HG03064 (cell line): ENCODE data around the gene PITPNB.

Experiments used
- ATAC-seq: cut with Tn5 transposase; IDR thresholded peaks from one replicate; pipeline ENCODE4 v1.9.1; 2021; ENCODE audit warnings: low read depth; ENCODE audit not compliant: unreplicated experiment

The PITPNB gene

DNA sequence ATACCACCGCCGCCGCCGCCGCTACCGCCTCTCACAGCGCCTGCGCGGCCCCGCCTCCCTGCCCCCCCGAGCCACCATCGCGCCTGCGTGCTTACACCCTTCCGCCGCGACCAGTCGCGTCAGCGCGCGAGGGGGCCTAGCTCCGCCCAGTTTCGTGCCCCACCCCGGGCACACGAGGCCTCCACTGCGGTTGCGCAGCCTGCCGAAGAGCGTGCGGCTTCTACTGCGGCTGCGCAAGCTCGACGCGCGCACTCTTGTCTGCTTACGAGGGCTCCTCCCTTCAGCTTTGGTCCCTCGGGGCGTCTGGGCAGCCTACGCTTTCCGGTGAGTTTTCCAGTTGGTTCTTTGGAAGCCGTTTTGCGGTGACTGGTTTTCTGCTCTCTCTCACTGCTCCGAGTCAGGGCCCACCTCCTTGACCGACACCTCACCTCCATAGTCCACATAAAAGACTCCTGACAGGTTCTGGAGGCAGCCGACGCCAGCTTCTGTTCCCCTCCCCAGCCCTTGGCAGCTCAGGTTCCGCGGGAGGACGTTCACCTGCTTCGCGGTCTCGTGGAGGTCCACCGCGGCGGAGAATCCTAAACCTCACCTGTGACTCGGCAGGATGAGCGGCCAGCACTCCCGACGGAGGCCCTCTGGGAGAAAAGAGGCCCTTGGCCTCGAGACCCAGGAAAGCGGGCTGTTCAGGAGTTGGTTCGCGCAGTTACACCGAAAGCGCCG, at the start of gene PITPNB:
PITPNB (minus strand) TSS at position 35 of the 720 bp plus-strand sequence. CDS start 65 bp downstream, outside the sequence.
- ATAC-seq: peak; percentile 60

DNA sequence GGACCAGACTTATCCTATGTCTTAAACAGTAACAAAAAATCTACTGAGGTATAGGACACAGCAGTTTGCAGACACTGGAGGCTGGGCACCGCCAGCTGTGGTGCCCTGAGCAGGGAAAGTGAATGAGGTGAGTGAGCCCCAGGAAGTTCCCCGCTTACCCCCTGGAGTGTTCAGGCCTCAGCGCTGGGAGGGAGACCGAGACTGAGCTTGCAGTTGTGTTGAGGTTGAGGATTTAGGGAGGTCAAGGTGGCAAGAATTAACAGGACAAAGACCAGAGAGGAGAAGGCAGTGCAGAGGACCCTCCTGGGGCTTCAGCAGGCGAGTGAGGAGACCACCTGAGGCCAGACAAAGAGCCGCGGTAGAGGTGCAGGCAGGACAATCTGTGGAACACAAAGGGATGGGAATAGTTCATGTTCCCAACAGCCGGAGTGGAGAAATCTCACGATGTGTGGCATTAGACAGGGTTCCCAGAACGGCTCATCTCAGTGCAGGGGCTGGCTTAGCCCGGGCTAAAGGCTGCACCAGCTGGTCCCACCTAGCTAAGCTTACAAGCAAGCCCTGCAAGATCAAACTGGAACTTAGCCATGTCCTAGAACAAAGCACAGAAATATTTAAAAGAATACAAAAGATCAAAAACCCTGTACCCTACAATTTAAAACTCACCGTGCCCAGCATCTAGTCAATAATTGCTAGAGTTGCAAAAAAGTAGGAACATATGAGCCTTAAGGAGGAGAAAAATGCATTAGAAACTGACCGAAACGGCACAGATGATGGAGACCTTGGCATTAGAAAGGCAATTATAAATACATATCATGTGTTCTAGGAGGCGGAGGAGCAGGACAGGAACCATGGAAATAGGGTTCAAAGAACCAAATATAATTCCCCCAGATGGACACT, 47.4 kb upstream of the PITPNB start:
- ATAC-seq: no peak

DNA sequence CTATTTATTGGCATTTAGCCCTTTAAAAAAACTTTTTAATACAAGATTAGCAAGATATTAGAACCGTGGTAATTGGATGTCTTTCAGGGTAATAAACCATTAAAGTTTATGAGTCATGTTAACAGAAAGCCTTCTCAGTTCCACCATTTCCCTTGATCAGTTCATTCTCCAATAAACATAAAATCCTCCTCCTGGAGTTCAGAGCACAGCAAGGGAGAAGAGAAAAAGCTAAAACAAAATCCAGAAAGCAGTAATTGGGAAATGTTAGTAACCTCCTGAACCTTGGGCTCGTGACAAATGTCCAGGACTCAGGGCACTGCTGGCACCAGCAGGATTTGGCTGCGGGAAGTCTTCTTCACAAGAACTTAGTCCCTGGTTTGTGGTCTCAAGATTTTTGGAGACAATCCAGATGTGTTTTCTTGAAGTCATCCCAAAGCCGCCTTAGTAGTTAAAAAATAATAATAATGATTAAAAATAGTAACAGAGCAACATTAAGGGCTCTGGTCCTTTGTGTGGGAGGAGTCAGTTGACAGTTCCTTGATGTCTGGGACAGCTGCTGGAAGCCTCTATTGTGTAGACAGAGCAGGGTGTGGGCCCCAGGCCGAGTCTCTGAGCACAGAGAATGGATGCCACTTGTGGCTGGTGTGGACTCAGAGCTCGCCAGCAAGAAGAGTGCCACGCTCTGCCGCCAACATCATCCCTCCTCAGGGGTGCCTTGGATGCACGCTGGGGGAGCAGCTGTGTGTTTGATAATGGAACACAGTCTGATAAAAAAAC, 43.4 kb upstream of the PITPNB start:
- ATAC-seq: no peak

DNA sequence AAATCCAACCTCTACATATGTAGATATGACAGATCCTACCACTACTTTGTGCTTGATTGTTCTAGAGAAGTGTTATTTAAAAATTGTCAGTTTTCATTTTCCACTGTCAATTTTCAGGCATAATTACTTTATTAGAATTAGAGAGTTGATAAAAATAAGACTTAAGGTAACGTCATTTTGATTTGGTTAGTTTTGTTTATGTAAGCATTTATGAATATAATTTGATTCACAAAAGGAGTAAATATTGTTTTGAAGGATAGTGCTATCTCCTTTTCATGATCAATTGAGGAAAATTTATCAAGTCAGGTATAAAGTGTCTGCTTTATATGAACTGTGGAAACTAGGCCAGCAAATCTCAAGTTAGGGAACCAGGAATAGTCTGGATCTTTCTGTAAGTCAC, 42.6 kb upstream of the PITPNB start:
- no peak for ATAC-seq

DNA sequence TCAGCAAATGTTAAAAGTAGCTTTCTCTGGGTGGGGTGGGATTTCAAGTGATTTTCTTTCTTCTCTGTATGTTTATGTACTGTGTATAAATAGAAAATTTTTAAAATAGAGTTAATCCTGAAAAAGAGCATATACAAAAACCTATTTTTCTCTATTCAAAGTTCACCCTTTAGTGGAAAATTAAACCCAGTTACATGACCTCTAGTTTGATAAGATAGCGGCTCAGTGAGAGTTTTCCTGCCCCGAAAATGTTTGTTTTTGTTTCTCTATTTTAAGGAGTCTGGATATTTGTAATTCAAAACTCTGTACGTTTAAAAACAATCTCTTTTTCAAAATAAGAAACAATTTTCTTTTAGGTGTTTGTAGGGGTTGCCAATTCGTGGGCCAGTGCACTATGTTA, 42.1 kb upstream of the PITPNB start:
- no peak for ATAC-seq

DNA sequence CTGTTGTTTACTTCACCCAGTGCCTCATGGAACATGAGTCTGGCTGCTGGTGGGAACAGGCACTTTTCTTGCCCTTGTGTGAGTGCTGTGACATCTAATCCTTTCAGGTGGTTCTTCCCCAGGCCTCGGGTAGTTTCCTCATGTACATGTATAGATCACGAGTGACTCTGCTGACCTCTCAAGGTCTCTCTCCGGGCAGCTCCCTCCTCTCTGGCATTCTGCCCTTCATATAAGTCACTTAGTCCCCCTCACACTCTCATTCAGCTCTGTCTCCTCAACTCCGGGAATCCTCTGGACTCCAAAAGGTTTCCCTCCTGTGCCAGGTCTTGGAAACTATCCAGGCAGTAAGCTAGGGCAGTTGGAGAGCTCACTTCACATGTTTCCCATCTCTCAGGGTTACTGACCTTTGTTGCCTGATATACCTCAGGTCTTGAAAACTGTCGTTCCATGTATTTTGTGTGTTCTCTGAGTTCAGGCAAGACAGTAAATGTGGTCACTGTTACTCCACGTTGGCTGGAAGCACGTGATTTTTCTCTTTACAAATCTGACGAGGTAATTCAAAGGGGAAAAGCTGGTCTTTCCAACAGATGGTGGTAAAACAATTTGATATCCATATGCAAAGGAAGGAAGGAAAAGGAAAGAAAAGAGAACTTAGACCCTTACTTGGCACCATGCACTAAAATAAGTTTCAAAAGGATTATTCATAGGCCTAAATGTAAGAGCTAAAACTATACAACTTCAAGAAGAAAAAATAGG, 40.5 kb upstream of the PITPNB start:
- ATAC-seq: no peak

DNA sequence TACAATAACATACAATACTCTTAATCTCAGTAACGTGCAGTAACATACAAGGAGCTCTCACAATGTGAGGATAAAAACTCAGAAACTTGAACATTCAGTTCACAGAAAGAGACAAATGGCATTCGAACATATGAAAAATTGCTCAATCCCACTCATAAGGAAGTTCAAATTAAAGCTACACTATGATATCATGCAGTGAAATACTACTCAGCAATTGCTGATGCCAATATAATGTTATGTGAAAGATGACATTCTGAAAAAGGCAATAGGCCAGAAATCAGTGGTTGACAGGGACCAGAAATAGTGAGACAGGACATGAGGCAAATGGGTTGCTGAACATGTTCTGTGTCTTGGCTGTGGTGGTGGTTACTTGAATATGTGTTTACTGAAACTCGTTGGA, 33.7 kb upstream of the PITPNB start:
- ATAC-seq: no peak

DNA sequence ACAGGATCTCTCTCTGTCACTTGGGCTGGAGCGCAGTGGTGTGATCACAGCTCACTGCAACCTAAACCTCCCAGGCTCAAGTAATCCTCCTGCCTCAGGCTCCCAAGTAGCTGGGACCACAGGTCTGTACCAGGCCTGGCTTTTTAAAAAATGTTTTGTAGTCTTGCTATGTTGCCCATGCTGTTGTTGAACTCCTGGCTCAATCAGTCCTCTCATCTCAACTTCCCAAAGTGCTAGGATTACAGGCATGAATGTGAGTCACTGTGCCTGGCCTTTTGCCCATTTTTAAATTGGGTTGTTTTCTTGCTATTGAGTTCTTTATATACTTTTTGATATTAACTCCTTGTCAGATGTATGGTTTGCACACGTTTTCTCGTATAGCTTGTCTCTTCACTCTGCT, 33.0 kb upstream of the PITPNB start:
- no peak for ATAC-seq

DNA sequence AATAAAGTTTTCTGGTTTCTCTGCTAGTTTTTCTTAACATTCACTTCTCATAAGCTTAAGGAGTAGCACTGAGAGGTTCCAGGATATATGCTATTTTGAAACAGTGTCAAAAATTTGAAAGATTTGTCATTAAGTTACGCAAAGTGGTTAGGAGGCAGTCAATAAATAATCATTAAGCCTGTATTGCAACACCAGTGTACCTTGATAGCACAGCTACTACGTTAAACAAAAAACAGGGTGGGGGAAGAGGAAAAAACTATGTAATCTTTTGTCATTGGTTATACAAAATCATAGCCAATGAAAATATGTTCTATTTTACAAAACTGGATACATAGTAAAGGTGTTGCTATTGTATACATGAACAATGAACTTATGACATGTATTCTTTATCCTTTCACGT, 30.4 kb upstream of the PITPNB start:
- ATAC-seq: no peak

DNA sequence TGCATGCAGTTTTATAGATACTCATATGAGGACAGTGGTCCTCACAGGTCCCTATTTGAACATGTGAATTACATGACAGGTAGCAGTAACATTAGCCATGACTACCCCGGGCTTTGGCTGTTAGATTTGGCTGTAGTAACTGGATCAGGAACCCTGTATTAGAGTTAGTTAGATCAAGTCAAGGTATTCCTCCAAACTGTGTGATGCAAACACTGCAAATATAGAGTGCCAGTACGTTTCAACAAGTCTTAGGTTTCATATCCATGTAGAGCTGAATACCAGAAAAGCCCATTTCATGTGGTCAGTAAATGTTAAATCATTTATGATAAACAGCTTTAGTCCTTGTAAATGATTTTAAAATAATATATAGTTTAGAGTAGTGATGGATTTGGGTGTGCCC, 29.5 kb upstream of the PITPNB start:
- ATAC-seq: no peak

DNA sequence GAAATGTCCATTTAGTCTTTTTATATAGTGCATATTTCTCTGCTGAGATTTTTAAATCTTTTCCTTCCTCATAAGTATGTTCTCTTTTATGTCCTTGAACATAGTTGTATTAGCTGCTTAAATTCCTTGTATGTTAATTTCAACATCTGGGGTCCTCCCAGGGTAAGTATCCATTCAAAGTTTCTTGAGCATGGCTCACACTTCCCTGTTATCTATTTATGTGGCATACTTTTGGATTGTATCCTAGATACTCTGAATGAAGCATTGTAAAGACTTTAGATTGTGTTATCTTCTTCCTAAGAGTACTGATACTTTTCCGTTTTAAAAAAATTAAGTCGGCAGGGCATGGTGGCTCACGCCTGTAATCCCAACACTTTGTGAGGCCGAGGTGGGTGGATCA, 28.4 kb upstream of the PITPNB start:
- no peak for ATAC-seq

DNA sequence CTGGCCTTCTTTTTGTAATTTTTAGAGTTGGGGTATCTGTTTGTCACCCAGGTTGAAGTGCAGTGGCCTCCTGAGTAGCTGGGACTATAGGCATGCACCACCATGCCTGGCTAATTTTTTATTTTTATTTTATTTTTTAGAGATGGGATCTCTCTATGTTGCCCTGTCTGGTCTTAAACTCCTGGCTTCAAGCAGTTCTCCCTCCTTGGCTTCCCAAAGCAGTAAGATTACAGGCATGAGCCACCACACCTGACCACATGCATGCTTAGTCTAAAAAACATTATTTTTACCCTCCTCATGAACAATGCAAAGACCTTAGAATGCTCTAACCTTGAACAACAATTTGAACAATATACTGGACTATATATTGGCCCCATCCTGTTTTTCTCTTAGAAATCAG, 22.1 kb upstream of the PITPNB start:
- no peak for ATAC-seq

DNA sequence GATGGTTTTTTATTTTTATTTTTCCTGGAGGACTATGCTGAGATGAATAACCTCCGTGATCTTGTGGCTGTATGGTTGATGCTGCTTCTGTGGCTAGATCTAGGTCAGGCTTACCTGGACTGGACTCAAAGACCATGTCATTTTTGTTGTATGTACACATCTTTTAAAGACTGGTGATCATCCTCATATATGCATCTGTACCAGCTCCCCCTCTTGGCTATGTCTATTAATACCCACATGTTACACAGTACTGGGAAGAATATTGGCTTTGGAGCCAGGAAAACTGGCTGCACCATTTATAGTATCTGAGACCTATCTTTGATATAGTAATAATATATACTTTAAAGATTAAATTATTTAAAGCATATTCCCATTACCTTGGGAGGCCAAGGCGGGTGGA, 18.4 kb upstream of the PITPNB start:
- no peak for ATAC-seq

DNA sequence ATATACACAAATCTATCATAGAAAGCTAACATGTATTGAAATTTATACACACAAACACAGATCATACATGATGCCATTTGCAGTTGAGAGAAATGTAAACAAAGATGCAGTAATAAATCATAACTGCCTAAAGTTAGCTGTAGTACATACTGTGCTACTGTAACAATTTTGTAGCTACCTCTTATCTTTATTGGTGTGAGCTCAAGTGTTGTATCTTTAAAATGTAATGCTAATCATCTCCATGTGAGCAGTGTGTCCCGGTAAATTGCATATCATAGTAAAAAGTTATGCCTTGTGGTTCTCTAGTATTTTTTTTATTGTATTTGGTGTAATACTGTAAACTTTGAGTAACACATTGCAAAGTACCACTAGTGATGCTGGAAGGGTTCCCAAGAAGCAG, 16.8 kb upstream of the PITPNB start:
- no peak for ATAC-seq

DNA sequence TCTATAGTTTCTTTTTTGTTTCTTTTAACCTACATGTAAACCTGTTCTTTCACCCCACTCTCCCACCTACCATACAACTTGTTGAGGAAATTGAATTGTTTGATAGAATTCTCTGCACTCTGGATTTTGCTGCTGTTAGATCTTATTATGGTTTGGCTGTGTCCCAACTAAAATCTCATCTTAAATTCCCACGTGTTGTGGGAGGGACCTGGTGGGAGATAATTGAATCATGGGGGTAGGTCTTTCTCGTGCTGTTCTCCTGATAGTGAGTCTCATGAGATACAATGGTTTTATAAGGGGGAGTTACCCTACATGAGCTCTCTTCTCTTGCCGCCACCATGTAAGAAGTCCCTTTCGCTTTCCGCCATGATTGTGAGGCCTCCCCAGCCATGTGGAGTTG, 15.0 kb upstream of the PITPNB start:
- ATAC-seq: no peak

DNA sequence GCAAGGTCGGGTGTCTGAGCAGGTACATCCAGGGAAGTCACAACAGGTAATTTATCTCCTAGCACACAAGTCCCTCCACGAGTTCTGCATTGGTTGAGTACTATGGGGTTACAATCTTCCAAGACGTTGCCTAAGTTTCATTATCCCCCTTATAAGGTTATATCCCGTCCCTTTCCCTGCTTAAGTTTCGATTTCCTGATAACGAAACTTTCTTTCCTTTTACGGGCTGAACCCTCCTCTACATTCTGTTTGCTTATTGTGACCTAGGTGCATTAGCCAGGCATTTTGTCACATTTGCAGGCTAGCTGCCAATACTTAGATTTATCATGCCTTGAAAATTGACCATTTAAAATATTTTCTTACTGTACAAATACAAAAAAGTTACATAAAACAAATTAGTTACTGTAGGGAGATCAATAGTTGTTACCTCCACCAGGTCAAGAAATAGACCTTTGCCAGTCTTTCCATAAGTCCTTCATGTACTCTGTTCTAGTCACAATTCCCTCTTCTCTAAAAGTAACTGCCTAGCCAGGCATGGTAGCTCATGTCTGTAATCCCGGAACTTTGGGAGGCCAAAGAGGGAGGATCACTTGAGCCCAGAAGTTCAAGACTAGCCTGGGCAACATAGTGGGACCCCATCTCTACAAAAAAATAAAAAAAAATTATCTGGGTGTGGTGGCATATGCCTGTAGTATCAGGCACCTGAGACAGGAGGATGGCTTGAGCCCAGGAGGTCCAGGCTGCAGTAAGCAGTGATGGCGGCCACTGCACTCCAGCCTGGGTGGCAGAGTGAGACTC, 14.3 kb upstream of the PITPNB start:
- no peak for ATAC-seq

DNA sequence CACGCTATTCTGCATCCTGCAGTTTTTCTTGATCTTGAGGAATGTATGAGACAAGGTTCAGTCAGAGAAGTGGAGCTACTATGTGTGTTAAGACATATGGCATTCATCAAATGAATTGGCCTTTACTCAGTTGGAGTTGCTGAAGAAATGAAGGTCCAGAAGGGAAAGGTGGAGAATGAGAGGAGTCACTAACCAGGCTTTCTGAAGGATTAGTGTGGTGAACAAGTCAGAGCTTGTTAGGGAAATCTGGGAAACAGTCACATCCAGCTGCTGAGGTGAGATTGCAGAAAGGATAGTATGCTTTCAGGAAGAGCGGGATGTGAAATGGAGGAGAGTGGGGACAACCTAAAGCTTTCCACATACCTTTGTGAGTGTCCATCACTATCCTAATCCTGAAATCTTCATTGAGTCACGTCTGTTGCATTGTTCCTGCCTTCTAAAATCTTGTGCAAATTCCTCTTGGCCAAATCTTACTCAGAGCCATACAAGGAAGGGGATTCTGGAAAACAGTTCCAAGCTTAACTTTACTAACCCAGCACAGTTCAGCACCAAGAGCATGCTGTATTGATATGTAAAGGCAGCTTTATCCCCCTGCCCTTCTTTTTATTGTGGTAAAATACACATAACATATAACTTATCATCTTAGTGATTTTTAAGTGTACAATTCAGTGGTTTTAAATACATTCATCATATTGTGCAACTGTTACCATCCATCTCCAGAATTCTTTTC, 11.4 kb upstream of the PITPNB start:
- no peak for ATAC-seq

DNA sequence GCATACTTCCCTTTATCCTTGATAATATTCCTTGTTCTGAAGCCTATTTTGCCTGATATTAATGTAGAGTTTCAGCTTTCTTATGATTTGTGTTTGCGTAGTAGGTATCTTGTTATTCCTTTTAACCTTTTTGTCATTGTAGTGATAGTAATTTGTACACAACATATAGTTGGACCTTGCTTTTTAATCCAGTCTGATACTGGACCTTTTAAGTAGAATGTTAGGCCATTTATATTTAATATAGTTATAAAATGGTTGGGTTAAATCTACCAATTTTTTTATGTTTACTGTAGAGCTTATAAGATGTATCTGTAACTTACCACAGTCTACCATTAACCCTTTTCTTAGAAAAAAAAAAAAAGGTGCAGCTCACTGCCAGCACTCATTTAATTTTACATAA, 8.6 kb upstream of the PITPNB start:
- no peak for ATAC-seq

DNA sequence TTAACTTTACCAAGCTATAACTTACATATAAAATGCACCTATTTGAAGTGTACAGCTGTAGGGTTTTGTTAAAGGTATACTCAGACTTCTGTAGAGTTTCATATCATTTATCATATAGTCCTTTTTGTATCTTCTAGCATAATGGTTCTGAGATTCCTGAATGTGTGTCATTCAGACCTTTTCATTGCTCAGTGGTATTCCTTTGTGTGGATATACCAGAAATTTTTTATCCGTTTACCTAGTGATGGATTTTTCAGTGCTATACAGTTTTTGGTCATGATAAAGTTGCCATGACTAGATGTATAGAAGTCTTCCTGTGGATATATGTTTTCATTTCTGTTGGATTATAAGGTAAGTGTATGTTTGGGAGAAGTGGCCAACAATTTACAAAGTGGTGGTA, 6.3 kb upstream of the PITPNB start:
- ATAC-seq: no peak
